D721Med (cell line): ENCODE data around the gene CCM2.

Experiments
- DNase-seq: peaks from one replicate; pipeline ENCODE4 v3.0.0; 2011; ENCODE audit warnings: low spot score; ENCODE audit not compliant: insufficient read length
- FAIRE-seq: peaks from 2 replicates; lab custom pipeline; 2011; peaks lifted over from hg19 to GRCh38; lab: Jason Lieb, UNC
- TF ChIP-seq, protein P1 (sequence below): IDR thresholded peaks from 2 replicates; pipeline ENCODE4 v1.5.1; 2012; ENCODE audit warnings: mild to moderate bottlenecking, control low read depth; ENCODE audit not compliant: insufficient read depth; ENCODE audit errors: missing control alignments

Gene CCM2

DNA sequence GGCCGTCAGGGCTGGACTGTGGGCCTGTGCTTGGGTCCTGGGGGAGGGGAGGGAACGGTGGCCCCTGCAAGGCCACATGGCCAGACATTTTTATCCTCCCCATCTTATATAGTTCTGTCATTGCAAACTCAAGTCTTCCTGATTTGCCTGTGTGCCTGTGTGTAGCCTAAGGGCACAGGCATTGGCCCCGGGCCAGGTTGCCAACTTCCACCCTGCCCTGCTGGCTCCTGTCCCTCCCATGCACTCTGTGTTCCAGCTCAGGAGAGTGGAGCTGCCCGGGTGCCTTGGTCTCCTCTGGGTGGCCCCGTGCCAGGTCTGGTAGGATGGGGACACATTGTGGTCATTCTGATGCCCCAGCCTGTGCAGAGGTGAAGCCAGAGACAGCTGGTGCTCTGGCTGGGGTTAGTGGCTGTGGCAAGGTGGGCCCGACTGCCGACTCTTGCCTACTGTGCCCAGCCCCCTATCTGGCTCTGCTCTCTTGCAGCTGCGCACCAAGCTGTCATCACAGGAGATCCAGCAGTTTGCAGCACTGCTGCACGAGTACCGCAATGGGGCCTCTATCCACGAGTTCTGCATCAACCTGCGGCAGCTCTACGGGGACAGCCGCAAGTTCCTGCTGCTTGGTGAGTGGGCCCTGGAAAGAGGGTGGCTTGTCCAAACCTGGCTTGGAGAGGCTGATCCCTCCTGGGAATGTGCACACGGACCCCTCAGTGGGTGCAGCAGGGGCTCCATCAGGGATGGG, 74.0 kb downstream of the CCM2 start:
- DNase-seq (no peak), FAIRE-seq (no peak)

DNA sequence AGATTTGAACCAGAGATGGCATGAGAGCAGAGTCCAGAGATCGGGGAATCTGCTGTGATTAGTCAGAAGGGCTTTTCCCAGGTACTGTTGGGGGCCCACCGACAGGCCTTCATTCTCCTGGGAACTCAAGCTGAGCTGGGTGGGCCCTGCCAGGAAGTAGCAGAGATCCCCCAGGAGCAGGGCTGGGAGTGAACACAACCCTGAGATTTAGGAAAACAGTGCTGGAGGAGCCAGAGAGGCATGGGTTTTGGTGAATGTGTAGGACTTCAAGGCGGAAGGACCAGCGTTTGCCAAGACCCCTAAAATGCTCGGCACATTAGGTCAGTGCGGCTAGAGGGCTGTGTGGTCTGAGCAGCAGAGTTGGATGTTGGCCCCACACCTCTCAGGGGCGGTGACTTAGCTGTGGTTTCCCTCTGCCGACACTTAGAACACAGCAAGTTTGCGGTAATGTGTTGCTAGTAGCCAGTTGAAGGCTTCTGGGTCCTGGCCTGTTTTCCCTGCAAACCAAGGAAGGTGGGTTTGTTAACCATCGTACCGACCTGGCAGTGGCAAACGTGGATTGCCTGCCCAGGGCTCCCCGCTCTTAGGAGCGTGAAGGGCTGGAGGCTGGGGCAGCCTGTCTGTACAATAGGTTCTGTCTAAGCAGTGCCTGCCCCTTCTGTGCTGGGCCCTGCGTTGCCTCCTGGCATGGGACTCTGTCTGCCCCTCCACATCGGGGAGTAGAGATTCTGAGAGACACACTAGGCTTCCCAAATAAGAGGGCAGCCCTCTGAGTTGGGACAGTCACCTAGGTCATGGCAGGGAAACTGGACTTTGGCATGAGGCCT, 74.7 kb downstream of the CCM2 start:
- DNase-seq: no peak
- no peak for FAIRE-seq
- TF ChIP-seq, protein P1, sequence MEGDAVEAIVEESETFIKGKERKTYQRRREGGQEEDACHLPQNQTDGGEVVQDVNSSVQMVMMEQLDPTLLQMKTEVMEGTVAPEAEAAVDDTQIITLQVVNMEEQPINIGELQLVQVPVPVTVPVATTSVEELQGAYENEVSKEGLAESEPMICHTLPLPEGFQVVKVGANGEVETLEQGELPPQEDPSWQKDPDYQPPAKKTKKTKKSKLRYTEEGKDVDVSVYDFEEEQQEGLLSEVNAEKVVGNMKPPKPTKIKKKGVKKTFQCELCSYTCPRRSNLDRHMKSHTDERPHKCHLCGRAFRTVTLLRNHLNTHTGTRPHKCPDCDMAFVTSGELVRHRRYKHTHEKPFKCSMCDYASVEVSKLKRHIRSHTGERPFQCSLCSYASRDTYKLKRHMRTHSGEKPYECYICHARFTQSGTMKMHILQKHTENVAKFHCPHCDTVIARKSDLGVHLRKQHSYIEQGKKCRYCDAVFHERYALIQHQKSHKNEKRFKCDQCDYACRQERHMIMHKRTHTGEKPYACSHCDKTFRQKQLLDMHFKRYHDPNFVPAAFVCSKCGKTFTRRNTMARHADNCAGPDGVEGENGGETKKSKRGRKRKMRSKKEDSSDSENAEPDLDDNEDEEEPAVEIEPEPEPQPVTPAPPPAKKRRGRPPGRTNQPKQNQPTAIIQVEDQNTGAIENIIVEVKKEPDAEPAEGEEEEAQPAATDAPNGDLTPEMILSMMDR: no peak

More for the DNA sequence above, 74.0 kb downstream of the CCM2 start:
- TF ChIP-seq, protein P1: no peak

DNA sequence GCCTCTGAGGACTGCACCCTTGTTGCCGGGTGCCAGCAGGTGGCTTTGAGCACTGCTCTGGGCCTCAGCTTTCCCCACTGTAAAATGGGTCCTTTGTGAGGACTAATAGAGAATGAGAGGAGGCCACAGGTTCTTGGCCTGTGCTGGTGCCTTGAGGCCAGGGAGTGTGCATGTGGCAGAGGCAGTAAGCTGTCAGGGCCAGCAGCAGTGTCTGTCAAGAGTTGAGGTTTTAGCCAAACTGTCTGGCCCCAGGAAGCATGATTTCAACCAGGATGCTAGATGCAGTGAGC, 75.3 kb downstream of the CCM2 start:
- FAIRE-seq (no peak), DNase-seq (no peak)
- TF ChIP-seq, protein P1: no peak

DNA sequence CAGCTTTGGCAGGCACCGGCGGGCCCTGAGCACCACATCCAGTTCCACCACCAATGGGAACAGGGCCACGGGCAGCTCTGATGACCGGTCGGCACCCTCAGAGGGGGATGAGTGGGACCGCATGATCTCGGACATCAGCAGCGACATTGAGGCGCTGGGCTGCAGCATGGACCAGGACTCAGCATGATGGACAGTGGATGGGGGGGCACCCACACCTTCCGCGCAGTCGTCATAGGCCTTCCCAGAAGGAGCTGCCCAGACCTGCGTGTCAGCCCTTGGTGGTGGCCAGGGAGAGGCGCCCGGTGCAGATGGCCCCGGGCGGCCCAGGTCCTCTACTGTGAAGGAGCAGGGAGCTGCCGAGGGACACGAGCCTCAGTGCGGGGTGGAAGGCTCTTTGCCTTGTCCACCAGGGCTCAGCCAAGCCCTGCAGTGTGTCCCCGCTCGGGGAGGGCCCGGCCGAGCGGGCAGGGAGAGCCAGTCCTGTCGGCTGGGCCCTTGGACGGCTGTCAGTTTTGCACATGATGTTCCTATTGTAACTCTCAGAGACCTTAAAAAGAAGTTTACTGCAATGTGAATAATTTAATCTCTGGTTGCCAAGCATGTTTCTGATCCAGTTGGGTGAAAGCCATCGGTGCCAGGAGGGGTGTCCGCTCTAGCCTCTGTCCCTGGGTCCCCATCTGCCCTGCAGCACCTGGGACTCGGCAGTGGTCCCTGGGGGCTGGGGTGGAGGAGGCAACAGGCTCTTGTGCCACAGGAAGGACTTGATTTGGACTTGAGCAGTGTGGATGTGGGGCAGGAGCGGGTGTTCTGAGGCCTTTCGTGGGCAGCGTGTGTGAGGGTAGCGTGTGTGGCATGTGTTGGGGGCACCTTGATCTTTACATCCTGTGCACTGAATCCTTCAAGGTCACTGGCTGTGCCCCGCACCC, 76.1 kb downstream of the CCM2 start:
- TF ChIP-seq, protein P1: no peak
- no peak for DNase-seq
- FAIRE-seq: no peak

DNA sequence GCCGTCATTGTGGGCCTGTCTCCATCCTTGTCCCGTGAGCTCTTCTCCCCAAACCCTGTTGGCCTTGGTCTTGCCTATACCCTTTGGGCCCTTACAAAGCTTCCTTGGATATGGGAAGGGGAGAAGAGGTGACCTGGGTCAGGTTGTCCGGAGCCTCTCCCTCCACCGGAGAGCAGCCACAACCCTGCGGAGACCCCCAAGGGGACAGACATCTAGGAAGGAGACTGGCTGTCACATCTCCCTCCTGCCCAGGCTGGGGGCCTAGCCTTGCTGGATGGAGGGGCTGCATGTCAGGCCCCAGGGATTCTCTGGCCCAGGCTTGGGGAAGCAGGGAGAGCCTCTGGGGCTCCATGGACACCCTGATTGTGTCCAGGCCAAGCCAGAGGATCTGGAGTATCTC, 76.9 kb downstream of the CCM2 start:
- TF ChIP-seq, protein P1: no peak
- DNase-seq (no peak), FAIRE-seq (no peak)

DNA sequence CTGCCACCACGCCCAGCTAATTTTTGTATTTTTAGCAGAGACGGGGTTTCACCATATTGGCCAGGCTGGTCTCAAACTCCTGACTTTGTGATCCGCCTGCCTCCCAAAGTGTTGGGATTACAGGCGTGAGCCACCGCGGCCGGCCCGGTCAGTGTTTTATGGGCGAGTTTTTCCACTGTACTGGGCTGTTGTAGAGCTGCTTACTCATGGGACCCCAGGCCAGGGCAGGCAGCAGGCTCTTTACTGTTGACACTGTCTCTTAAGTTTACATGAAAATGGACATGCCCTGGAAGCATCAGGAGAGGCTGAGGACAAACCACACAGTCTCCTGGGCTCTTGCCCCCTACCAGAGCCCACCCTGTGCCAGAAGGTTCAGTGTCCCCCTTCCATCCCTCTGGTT, 77.6 kb downstream of the CCM2 start:
- DNase-seq: no peak
- no peak for FAIRE-seq
- TF ChIP-seq, protein P1: no peak
